WTC11 (cell line): ENCODE results near the gene SPG11. TPM values are rescaled to one million over a fixed set of nuclear protein-coding genes. Genes with fewer than 3 reads are reported as not detected.

Experiments used
- ATAC-seq: fragments of 200-7000 bp; cut with Tn5 transposase; 2 replicates; pipeline ENCODE4 v1.10.0; 2021; ENCODE audit warnings: mild to moderate bottlenecking, moderate library complexity
- CTCF ChIA-PET: fragments of 300-600 bp; sonication (Branson Sonifier 250); formaldehyde crosslinking; loops from one replicate; lab custom pipeline; 2021; ENCODE audit warnings: antibody characterized with exemption; lab: Charles Lee
- POLR2A ChIA-PET: fragments of 350-600 bp; sonication (Branson Sonifier 250); formaldehyde crosslinking; loops from one replicate; lab custom pipeline; 2021; ENCODE audit warnings: antibody characterized with exemption; lab: Charles Lee
- DNase-seq: peaks from one replicate; pipeline ENCODE4 v3.0.0; 2021; ENCODE audit warnings: low spot score
- H3K27ac Mint-ChIP-seq: 2 replicates; pipeline ENCODE4 v1.8.0; 2021; ENCODE audit warnings: mixed read lengths
- H3K27me3 Mint-ChIP-seq: 2 replicates; pipeline ENCODE4 v1.8.0; 2021; ENCODE audit warnings: low read depth, mild to moderate bottlenecking, moderate library complexity, mixed read lengths
- H3K36me3 Mint-ChIP-seq: 2 replicates; pipeline ENCODE4 v1.8.0; 2021; ENCODE audit warnings: mixed read lengths
- H3K4me1 Mint-ChIP-seq: 2 replicates; pipeline ENCODE4 v1.8.0; 2022; ENCODE audit warnings: mixed read lengths
- H3K4me3 Mint-ChIP-seq: 2 replicates; pipeline ENCODE4 v1.8.0; 2021; ENCODE audit warnings: mild to moderate bottlenecking, moderate library complexity, mixed read lengths
- H3K9me3 Mint-ChIP-seq: 2 replicates; pipeline ENCODE4 v1.8.0; 2021; ENCODE audit warnings: mixed read lengths
- ARID4B ChIP-seq: sonication (generic); formaldehyde crosslinking; IDR thresholded peaks from 2 replicates; pipeline ENCODE4 v1.8.0; 2023; ENCODE audit warnings: missing genetic modification reagents, mild to moderate bottlenecking, borderline replicate concordance
- EMX1 ChIP-seq: fragments of 250-450 bp; sonication (Bioruptor Pico); IDR thresholded peaks from 2 replicates; pipeline ENCODE4 v1.8.0; 2021; ENCODE audit warnings: mild to moderate bottlenecking
- ESRRA ChIP-seq: sonication (generic); formaldehyde crosslinking; IDR thresholded peaks from 2 replicates; pipeline ENCODE4 v1.8.1; 2022; ENCODE audit warnings: mild to moderate bottlenecking, missing genetic modification reagents, borderline replicate concordance
- GTF2I ChIP-seq: fragments of 250-450 bp; sonication (Bioruptor Pico); conservative IDR thresholded peaks from 2 replicates; pipeline ENCODE4 v1.4.0; 2021; ENCODE audit warnings: mild to moderate bottlenecking
- JAZF1 ChIP-seq: fragments of 250-450 bp; sonication (Bioruptor Pico); IDR thresholded peaks from 2 replicates; pipeline ENCODE4 v1.9.0; 2021; ENCODE audit warnings: moderate library complexity, mild to moderate bottlenecking, inconsistent platforms
- MYBL2 ChIP-seq: sonication (generic); formaldehyde crosslinking; IDR thresholded peaks from 2 replicates; pipeline ENCODE4 v1.8.1; 2023; ENCODE audit warnings: mild to moderate bottlenecking, moderate library complexity, missing genetic modification reagents
- NFYB ChIP-seq: sonication (generic); formaldehyde crosslinking; conservative IDR thresholded peaks from 2 replicates; pipeline ENCODE4 v1.8.0; 2022; ENCODE audit warnings: low read depth, missing genetic modification reagents
- NR1H2 ChIP-seq: sonication (generic); formaldehyde crosslinking; IDR thresholded peaks from 2 replicates; pipeline ENCODE4 v1.9.0; 2021; ENCODE audit warnings: mild to moderate bottlenecking, moderate library complexity, missing genetic modification reagents
- PRRX2 ChIP-seq: fragments of 250-450 bp; sonication (Bioruptor Pico); IDR thresholded peaks from 2 replicates; pipeline ENCODE4 v1.8.0; 2021; ENCODE audit warnings: mild to moderate bottlenecking
- TEAD1 ChIP-seq: sonication (generic); formaldehyde crosslinking; IDR thresholded peaks from 2 replicates; pipeline ENCODE4 v1.8.0; 2022; ENCODE audit warnings: mild to moderate bottlenecking, missing genetic modification reagents
- ZMAT4 ChIP-seq: fragments of 250-450 bp; sonication (Bioruptor Pico); IDR thresholded peaks from 2 replicates; pipeline ENCODE4 v1.9.0; 2021; ENCODE audit warnings: mild to moderate bottlenecking
- total RNA-seq: library from RNA; stranded (reverse); gene quantifications from 3 replicates; pipeline ENCODE4 v1.2.3, GENCODE V29; 2021
- TF ChIP-seq, protein P1 (sequence below): sonication (generic); formaldehyde crosslinking; IDR thresholded peaks from 2 replicates; pipeline ENCODE4 v1.8.1; 2023; ENCODE audit warnings: mild to moderate bottlenecking, moderate library complexity, missing genetic modification reagents

The SPG11 gene
- total RNA-seq, 1 experiment from 2014 or later = 46.4 TPM

DNA sequence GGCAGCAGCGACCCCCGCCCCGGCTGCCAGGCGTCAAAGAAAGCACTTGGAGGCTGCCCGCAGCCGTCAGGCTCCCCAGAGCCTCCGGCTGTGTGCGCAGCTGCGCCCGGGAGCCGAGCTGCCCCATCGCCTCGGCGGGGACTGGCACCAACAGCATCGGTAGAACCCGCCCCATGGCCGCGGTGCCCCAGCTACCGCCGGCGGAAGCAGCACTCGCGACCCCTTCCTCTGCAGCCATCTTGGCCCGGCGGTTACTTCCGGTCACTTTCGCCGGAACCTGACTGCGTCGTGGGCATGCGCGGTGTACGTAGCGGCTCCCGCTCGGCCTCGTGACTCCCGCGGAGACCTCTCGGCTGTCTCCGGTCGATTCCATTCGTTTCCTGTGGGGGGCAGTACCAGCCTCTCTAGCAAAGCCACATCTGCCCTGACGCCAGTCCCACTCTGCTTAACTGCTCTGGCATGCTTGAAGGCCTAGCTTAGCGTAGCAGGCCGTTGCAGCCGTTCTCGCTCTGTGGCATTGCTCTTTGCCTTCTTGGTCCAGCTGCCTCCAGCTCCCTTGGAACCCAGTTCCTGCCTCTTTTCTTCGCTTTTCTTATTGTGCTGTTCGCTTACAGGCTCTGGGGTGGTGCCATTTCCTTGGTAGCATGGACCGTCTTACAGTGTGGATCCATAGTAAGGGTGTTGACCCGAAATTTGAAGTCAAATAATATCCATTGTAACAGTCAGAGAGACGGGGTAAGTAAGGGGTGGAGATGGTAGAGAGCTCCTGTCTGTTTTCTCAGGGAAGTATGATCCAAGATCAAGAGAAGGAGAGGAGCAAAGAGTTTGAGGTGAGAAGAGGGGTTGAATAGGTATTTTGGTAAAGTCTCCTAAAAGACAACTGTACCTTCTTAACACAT, at the start of gene SPG11 (continued):
- no peak for TF ChIP-seq JAZF1

- no peak for DNase-seq
- CTCF ChIA-PET = interaction anchor here (0.6 to 4.5 kb wide), 6 partner anchors 14 to 129 kb away, joined by 3 to 92 read pairs (median 16); partner anchors contain the start of genes SPG11 and TRIM69
- TF ChIP-seq GTF2I (CRISPR knock-in tag) (no peak), PRRX2 (CRISPR knock-in tag) (no peak), ZMAT4 (no peak), NR1H2 (CRISPR knock-in tag) (no peak), ESRRA (CRISPR knock-in tag) (no peak)
- no peaks in the 10 kb centered on the region for H3K9me3 Mint-ChIP-seq
- H3K36me3 Mint-ChIP-seq = peaks cover 17% of the 10 kb centered on the region
- ATAC-seq = no peak
- no peak overlapping the region for H3K27ac Mint-ChIP-seq
- POLR2A ChIA-PET = interaction anchor here (1.1 to 4.0 kb wide), 4 partner anchors 15 to 50 kb away, joined by 4 to 37 read pairs (median 12); partner anchors contain the start of gene SPG11
- H3K27me3 Mint-ChIP-seq = peaks cover 15% of the 10 kb centered on the region
- H3K4me1 Mint-ChIP-seq = peaks cover 13% of the 10 kb centered on the region
- peak overlapping the region; percentile 94 for H3K4me3 Mint-ChIP-seq
Measured at GRCh38 chr15:44712346-44713005, 49.0 kb upstream of the SPG11 start.

DNA sequence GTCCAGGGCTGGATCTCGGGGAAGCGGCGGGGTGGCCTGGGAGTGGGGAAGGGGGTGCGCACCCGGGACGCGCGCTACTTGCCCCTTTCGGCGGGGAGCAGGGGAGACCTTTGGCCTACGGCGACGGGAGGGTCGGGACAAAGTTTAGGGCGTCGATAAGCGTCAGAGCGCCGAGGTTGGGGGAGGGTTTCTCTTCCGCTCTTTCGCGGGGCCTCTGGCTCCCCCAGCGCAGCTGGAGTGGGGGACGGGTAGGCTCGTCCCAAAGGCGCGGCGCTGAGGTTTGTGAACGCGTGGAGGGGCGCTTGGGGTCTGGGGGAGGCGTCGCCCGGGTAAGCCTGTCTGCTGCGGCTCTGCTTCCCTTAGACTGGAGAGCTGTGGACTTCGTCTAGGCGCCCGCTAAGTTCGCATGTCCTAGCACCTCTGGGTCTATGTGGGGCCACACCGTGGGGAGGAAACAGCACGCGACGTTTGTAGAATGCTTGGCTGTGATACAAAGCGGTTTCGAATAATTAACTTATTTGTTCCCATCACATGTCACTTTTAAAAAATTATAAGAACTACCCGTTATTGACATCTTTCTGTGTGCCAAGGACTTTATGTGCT, 48.4 kb upstream of the SPG11 start:
- H3K4me3 Mint-ChIP-seq = peak overlapping the region; percentile 94
- peak overlapping the region; percentile 93 for H3K27ac Mint-ChIP-seq
- peaks cover 14% of the 10 kb centered on the region for H3K36me3 Mint-ChIP-seq
- H3K4me1 Mint-ChIP-seq = peaks cover 13% of the 10 kb centered on the region
- H3K9me3 Mint-ChIP-seq = no peaks in the 10 kb centered on the region
- peak; percentile 29 for DNase-seq
- peaks cover 15% of the 10 kb centered on the region for H3K27me3 Mint-ChIP-seq
- ATAC-seq = peak; percentile 12
- ChIA-PET CTCF (interaction anchor here (1.3 to 4.5 kb wide), 9 partner anchors 15 to 86 kb away, joined by 3 to 92 read pairs (median 7); partner anchors contain the start of genes SPG11 and TRIM69), POLR2A (interaction anchor here (1.1 to 4.0 kb wide), 3 partner anchors 16 to 49 kb away, joined by 4 to 37 read pairs (median 20); partner anchors contain the start of gene SPG11)
- TF ChIP-seq TEAD1 (CRISPR knock-in tag) (0 out of 2 replicates have a peak, but pooled peaks have one; percentile 6), NFYB (CRISPR knock-in tag) (no peak), EMX1 (CRISPR knock-in tag) (no peak), MYBL2 (peak; percentile 55; the same call in 1 of the 2 replicates), ARID4B (CRISPR knock-in tag) (peak; percentile 47; the same call in 1 of the 2 replicates)
- TF ChIP-seq, protein P1, sequence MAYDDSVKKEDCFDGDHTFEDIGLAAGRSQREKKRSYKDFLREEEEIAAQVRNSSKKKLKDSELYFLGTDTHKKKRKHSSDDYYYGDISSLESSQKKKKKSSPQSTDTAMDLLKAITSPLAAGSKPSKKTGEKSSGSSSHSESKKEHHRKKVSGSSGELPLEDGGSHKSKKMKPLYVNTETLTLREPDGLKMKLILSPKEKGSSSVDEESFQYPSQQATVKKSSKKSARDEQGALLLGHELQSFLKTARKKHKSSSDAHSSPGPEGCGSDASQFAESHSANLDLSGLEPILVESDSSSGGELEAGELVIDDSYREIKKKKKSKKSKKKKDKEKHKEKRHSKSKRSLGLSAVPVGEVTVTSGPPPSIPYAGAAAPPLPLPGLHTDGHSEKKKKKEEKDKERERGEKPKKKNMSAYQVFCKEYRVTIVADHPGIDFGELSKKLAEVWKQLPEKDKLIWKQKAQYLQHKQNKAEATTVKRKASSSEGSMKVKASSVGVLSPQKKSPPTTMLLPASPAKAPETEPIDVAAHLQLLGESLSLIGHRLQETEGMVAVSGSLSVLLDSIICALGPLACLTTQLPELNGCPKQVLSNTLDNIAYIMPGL (CRISPR knock-in tag) = no peak
